HFFc6 (cell line): Measurements from ENCODE around the gene GPR17. TPM values are rescaled to one million over a fixed set of nuclear protein-coding genes. Genes with fewer than 3 reads are reported as not detected.

Source experiments
- DNase-seq: peaks from one replicate; pipeline ENCODE4 v3.0.0-alpha.2; 2018
- H3K27ac Mint-ChIP-seq: 2 replicates; pipeline ENCODE4 v1.8.0; 2020; ENCODE audit warnings: mild to moderate bottlenecking, mixed read lengths
- H3K27me3 Mint-ChIP-seq: 2 replicates; pipeline ENCODE4 v1.8.0; 2021; ENCODE audit warnings: mild to moderate bottlenecking, moderate library complexity, mixed read lengths; ENCODE audit not compliant: insufficient read depth
- H3K36me3 Mint-ChIP-seq: 2 replicates; pipeline ENCODE4 v1.8.0; 2021; ENCODE audit warnings: low read depth, mixed read lengths
- H3K4me1 Mint-ChIP-seq: 2 replicates; pipeline ENCODE4 v1.8.0; 2020; ENCODE audit warnings: low read depth, mixed read lengths
- H3K4me3 Mint-ChIP-seq: 2 replicates; pipeline ENCODE4 v1.8.0; 2020; ENCODE audit warnings: mild to moderate bottlenecking, moderate library complexity, mixed read lengths
- H3K9me3 Mint-ChIP-seq: 2 replicates; pipeline ENCODE4 v1.8.0; 2020; ENCODE audit warnings: mild to moderate bottlenecking, mixed read lengths
- CTCF ChIP-seq: fragments of 200-600 bp; sonication (generic); IDR thresholded peaks from 2 replicates; pipeline ENCODE4 v1.5.0; 2021; ENCODE audit warnings: antibody characterized with exemption, mild to moderate bottlenecking
- total RNA-seq, 6 experiments: library from RNA; stranded (reverse); fragmentation: NEBNext Ultra II Directional; extraction: Animal tissue kit (Norgen Biotek cat#: 25700); gene quantifications; 2 replicates in 1 of 6; 3 replicates in 5 of 6; pipeline ENCODE4 v1.2.3, GENCODE V29; 2021

Gene GPR17
- total RNA-seq, 6 experiments from 2014 or later, result not detected

GRCh38 chr2:127626917-127627739 lies 18.8 kb upstream of the GPR17 start:
- no peak for TF ChIP-seq CTCF
- no peaks in the 10 kb centered on the region for H3K9me3 Mint-ChIP-seq
- H3K36me3 Mint-ChIP-seq, result peaks cover 5% of the 10 kb centered on the region; the same call in 1 of the 2 replicates
- H3K27me3 Mint-ChIP-seq, result peaks cover 6% of the 10 kb centered on the region
- H3K4me3 Mint-ChIP-seq, result no peak overlapping the region
- H3K4me1 Mint-ChIP-seq, result peaks cover 21% of the 10 kb centered on the region
- no peak for DNase-seq
- no peak overlapping the region for H3K27ac Mint-ChIP-seq

- DNase-seq, result no peak
- Mint-ChIP-seq H3K36me3 (peaks cover 5% of the 10 kb centered on the region; the same call in 1 of the 2 replicates), H3K4me3 (no peak overlapping the region), H3K27me3 (peaks cover 10% of the 10 kb centered on the region), H3K27ac (no peak overlapping the region), H3K4me1 (peaks cover 17% of the 10 kb centered on the region), H3K9me3 (no peaks in the 10 kb centered on the region)
- no peak for TF ChIP-seq CTCF
Measured at GRCh38 chr2:127627740-127628571, 18.0 kb upstream of the GPR17 start.

- peaks cover 7% of the 10 kb centered on the region for H3K4me1 Mint-ChIP-seq
- DNase-seq, result no peak
- H3K9me3 Mint-ChIP-seq, result no peaks in the 10 kb centered on the region
- H3K4me3 Mint-ChIP-seq, result no peak overlapping the region
- H3K27ac Mint-ChIP-seq, result no peak overlapping the region
- TF ChIP-seq CTCF, result no peak
- no peaks in the 10 kb centered on the region for H3K36me3 Mint-ChIP-seq
- peaks cover 11% of the 10 kb centered on the region for H3K27me3 Mint-ChIP-seq
Measured at GRCh38 chr2:127628767-127629614, 17.0 kb upstream of the GPR17 start.

- Mint-ChIP-seq H3K4me1 (0 out of 2 replicates have a peak, but pooled peaks cover 2% of the 10 kb centered on the region), H3K4me3 (no peak overlapping the region), H3K27ac (no peak overlapping the region)
Measured at GRCh38 chr2:127629637-127630036, 16.3 kb upstream of the GPR17 start.

More at GRCh38 chr2:127629637-127630036, 16.3 kb upstream of the GPR17 start:
- no peak for TF ChIP-seq CTCF
- no peak for DNase-seq
- H3K27me3 Mint-ChIP-seq, result peaks cover 15% of the 10 kb centered on the region
- H3K36me3 Mint-ChIP-seq, result no peaks in the 10 kb centered on the region
- no peaks in the 10 kb centered on the region for H3K9me3 Mint-ChIP-seq
